ENCODE measurements around the gene JMJD7.
"Not testable (repeated sequence)": the region's sequence is repeated elsewhere in the genome, so short reads cannot be mapped to it uniquely, and the experiment has no call there.

JMJD7 gene

GRCh38 chr15:41819455-41820050, 8.3 kb upstream of the JMJD7 start:
- peak overlapping the region; percentile 15 for H3K27ac ChIP-seq
- DNase-seq (ENCODE audit: low read depth, low spot score): no peak

DNA sequence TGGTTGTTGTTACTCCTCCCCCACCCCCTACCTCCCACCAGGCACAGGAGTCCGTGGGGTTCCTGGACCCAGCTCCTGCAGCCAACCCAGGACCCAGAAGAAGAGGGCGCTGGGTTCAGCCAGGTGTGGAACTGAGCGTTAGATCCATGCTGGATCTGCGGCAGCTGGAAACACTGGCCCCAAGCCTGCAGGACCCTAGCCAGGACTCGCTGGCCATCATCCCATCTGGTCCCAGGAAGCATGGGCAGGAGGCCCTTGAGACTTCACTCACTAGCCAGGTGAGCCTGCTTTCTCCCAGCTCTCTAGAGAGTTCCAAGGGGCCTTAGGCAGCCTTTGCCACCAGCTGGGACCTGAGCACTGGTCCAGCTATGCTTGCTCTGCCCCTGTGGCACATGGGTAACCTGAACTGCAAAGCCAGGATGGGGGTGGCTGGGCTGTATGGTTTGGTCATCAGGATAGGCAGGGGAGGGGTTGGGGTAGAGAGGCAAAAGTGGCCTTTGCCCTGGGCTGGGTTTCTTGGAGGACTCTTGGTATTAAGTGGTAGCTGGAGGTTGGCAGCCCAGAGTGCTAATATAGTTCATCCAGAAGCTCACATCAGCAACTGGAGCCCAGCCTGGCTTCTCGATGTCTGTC, 7.0 kb upstream of the JMJD7 start:
- no peak for DNase-seq (ENCODE audit: low read depth, low spot score)
- no peak overlapping the region for H3K27ac ChIP-seq

GRCh38 chr15:41821831-41822230, 6.1 kb upstream of the JMJD7 start:
- no peak overlapping the region for H3K27ac ChIP-seq
- no peak for DNase-seq (ENCODE audit: low read depth, low spot score)

DNA sequence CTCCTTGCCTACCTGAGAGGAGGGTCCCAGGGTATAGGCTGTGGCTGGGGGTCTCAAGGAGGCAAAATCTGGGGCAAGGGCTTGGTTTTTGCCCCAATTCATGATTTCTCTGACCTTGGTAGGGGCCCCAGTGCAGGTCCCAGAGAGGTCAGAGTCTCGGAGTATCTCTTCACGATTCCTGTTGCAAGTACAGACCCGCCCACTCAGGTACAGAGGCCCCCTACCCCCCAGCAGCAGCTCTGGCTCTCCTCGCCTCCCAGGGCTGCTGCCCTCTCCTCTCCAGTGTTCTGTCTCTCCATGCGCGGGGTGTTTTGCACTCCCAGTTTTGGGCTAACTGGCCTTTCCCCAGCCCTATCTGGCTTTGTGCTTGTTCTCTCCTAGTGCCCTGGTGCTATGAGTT, 5.4 kb upstream of the JMJD7 start:
- DNase-seq (ENCODE audit: low read depth, low spot score): no peak
- no peak overlapping the region for H3K27ac ChIP-seq

DNA sequence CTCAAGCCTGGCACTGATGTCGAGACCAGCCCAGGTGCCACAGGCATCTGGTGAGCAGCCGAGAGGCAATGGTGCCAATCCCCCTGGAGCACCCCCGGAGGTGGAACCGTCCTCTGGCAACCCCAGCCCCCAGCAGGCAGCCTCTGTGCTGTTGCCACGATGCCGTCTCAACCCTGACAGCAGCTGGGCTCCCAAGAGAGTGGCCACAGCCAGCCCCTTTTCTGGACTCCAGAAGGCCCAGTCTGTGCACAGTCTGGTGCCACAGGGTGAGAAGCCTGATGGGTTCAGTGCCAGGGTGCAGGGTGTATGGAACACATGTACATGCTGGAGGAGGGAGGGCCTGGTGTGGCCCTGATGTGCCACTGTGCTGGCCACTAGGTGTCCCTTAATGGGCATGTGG, 4.9 kb upstream of the JMJD7 start:
- H3K27ac ChIP-seq: no peak overlapping the region
- no peak for DNase-seq (ENCODE audit: low read depth, low spot score)

GRCh38 chr15:41823502-41823901, 4.4 kb upstream of the JMJD7 start:
- no peak overlapping the region for H3K27ac ChIP-seq
- DNase-seq (ENCODE audit: low read depth, low spot score): no peak

DNA sequence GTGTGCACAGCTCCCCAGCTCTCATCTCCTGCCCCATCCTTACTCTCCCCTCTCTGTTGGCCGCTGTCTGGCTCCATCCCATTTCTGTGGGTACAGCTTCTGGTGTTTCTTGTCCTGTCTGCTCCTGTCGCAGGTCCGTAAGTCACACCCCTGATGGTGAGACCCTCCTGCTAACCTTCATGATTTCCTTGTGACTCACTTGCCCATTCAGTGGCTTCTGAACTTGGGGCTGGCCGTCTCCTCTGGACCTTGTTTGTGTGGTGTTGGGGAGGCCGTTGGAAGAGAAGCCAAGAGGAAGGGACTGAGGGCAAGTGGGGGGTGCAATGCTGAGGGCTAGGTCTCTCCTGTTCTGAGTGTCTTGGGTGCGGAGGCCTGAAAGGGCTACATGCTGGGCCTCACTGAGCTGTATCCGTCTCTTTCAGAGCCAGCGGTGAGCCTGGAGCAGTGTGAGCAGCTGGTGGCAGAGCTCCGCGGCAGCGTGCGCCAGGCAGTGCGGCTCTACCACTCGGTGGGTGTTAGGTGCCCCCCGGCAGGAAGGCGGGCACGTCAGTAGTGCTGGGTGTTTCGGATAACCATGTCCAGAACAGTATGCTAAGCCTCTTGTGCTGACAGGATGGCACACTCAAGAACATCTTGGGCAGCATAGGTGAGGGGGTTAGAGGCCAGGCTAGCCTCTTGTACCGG, 3.7 kb upstream of the JMJD7 start:
- DNase-seq (ENCODE audit: low read depth, low spot score): no peak
- H3K27ac ChIP-seq: no peak overlapping the region

DNA sequence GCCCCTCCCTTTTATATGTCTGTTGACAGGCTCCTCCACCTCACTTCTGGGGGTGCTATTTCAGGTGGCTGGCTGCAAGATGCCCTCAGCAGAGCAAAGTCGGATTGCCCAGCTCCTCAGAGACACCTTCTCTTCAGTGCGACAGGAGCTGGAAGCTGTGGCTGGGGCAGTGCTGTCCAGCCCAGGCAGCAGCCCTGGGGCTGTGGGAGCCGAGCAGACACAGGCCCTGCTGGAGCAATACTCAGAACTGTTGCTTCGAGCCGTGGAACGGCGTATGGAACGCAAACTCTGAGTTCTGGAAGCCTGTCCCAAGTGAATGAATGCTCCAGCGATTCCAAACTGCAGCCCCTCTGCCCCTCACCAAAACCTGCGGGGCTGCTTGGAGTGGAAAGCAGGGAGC, 2.7 kb upstream of the JMJD7 start:
- no peak overlapping the region for H3K27ac ChIP-seq
- no peak for DNase-seq (ENCODE audit: low read depth, low spot score)

- peak overlapping the region; percentile 80 for H3K27ac ChIP-seq
- no peak for DNase-seq (ENCODE audit: low read depth, low spot score)
These were observed 2.0 kb upstream of the JMJD7 start for GRCh38 chr15:41825572-41826535.

DNA sequence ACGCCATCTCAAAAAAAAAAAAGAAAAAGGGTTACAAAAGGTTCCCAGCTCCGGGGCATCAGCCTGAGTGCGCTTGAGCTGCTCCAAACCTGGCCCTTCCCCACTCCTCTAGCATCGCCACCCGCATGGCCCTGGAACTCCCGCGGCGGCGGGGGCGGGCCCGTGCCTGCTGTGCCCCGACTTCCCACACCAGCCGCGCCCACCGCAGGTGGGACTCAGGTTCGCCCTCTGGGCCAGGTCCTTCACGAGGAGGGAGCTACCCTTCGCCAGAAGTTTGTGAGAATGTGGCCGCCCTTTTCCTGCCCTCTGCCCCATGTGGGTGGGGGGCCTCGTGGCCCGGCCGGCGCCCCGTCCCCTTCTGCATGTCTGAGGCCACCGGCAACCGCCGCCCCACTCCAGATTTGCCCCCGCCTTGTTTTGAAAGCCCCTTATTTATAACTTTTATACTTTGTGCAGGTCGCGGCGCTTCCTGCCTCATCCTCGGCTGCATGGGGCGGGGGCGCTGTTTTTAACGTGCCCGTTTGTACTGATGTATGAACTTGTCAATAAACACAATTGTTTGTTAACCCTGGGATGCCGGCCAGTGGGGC, 507 bp upstream of the JMJD7 start:
- DNase-seq (ENCODE audit: low read depth, low spot score): no peak
- peak overlapping the region; percentile 80 for H3K27ac ChIP-seq

GRCh38 chr15:41828807-41829141, 882 bp downstream of the JMJD7 start:
- H3K27ac ChIP-seq: peak overlapping the region; percentile 80
- DNase-seq (ENCODE audit: low read depth, low spot score): no peak

DNA sequence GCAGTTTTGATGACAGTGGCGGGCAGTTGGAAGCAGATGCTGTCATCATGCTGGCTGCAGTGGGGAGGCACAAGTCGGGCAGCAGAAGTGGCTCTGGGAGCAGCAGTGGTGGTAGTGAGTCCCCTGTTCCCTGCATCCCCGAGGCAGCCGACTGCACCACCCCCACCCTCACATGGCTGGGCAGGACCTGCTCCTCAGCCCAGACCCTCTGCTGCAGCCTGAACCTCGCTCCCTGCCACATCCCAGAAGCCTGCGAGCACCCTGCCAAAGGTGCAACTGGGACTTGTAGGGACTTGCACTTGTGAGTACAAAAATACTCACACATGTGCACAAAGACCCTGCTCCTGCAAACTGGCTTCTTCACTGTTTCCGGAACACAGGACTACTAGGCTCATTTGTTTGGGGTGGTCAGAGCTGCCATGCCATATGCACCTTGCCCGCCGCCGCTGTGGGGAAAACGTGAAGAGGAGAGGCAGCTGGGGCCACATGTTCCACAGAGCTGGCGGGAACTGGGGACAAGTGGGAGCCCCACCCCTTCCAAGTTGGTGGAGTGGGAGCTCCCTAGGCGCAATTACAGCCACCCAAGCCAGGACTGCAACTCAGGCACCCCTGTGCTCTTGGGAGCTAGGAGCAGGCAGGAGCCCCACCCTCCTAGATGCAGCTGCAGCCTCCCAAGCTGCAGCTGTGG, 2.2 kb downstream of the JMJD7 start:
- peak overlapping the region; percentile 80 for H3K27ac ChIP-seq
- DNase-seq (ENCODE audit: low read depth, low spot score): no peak

GRCh38 chr15:41831291-41831690, 3.4 kb downstream of the JMJD7 start:
- not testable (repeated sequence) for DNase-seq (ENCODE audit: low read depth, low spot score)
- peak overlapping the region; percentile 93 for H3K27ac ChIP-seq

GRCh38 chr15:41832208-41832607, 4.3 kb downstream of the JMJD7 start:
- DNase-seq (ENCODE audit: low read depth, low spot score): no peak
- peak overlapping the region; percentile 93 for H3K27ac ChIP-seq

GRCh38 chr15:41832875-41833274, 5.0 kb downstream of the JMJD7 start:
- peak; percentile 96 for DNase-seq (ENCODE audit: low read depth, low spot score)
- H3K27ac ChIP-seq: peak overlapping the region; percentile 93

DNA sequence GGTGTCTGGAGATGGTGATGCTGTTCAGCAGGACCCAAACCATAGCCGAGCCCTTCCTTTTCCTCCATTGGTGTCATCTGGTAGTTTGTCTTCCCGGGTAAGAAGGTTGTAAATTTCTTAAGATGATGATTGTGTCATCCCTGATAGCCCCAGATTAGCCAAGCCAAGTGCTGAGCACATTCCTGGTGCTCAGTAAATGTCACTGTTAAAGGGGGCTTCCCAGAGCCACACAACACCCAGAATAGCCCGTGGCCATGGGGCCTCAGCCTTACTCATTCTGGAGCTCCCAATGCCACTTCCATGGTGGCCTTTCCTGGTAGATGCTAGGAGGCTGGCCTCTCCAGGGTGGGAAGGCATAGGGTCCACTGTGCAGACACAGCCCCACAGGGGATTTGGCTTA, 6.2 kb downstream of the JMJD7 start:
- DNase-seq (ENCODE audit: low read depth, low spot score): no peak
- peak overlapping the region; percentile 93 for H3K27ac ChIP-seq

- DNase-seq (ENCODE audit: low read depth, low spot score): no peak
- no peak overlapping the region for H3K27ac ChIP-seq
These were observed 8.2 kb downstream of the JMJD7 start for GRCh38 chr15:41836073-41836472.

GRCh38 chr15:41836713-41837454, 9.0 kb downstream of the JMJD7 start:
- DNase-seq (ENCODE audit: low read depth, low spot score): no peak
- H3K27ac ChIP-seq: no peak overlapping the region

GRCh38 chr15:41838400-41838897, 10.6 kb downstream of the JMJD7 start, which contains the start of gene PLA2G4B:
Gene PLA2G4B (plus strand): TSS chr15:41838847. CDS start chr15:41838914, 67 bp downstream.
- peak; percentile 68 for DNase-seq (ENCODE audit: low read depth, low spot score)

More at GRCh38 chr15:41838400-41838897, 10.6 kb downstream of the JMJD7 start, which contains the start of gene PLA2G4B:
- peak within 1 kb of the TSS; percentile 79 for H3K27ac ChIP-seq
